Duodenal mucosa (tissue), 2 donors: ENCODE data around the gene FER.

Experiments
- H3K27ac ChIP-seq: one replicate; pipeline ENCODE4 v1.7.0; 2013; ENCODE audit warnings: low read depth, low read length
- H3K27me3 ChIP-seq, 2 donors: one replicate each; pipeline ENCODE4 v1.7.0; 2013; ENCODE audit warnings: low read length in 2 of 2, control low read depth in 1 of 2; ENCODE audit not compliant: insufficient read depth in 2 of 2, control insufficient read depth in 1 of 2
- H3K36me3 ChIP-seq, 2 donors: one replicate each; pipeline ENCODE4 v1.7.0; 2013; ENCODE audit warnings: low read length in 2 of 2, control low read depth in 1 of 2; ENCODE audit not compliant: insufficient read depth in 2 of 2, control insufficient read depth in 1 of 2
- H3K4me1 ChIP-seq, 2 donors: one replicate each; pipeline ENCODE4 v1.7.0; 2013; ENCODE audit warnings: low read length in 2 of 2, control low read depth in 1 of 2; ENCODE audit not compliant: insufficient read depth in 2 of 2, control insufficient read depth in 1 of 2
- H3K4me3 ChIP-seq, 2 donors: one replicate each; pipeline ENCODE4 v1.7.0; 2013; ENCODE audit warnings: low read length in 2 of 2, low read depth in 1 of 2
- H3K9ac ChIP-seq, 2 donors: one replicate each; pipeline ENCODE4 v1.7.0; 2013; ENCODE audit warnings: low read length in 2 of 2, low read depth in 1 of 2
- H3K9me3 ChIP-seq, 2 donors: one replicate each; pipeline ENCODE4 v1.7.0; 2013; ENCODE audit warnings: low read length in 2 of 2, control low read depth in 1 of 2; ENCODE audit not compliant: control insufficient read depth in 1 of 2

FER gene

GRCh38 chr5:109177227-109177626 is 429.5 kb downstream of the FER start:
- Histone ChIP-seq H3K27ac (no peak overlapping the region), H3K4me3 (no peak overlapping the region), H3K9ac (no peak overlapping the region), H3K36me3 (no peaks in the 10 kb centered on the region), H3K9me3 (no peaks in the 10 kb centered on the region), H3K4me1 (no peaks in the 10 kb centered on the region), H3K27me3 (no peaks in the 10 kb centered on the region)

GRCh38 chr5:109177782-109178181 is 430.1 kb downstream of the FER start:
- Histone ChIP-seq H3K9me3 (no peaks in the 10 kb centered on the region), H3K27me3 (no peaks in the 10 kb centered on the region), H3K4me1 (no peaks in the 10 kb centered on the region), H3K4me3 (no peak overlapping the region), H3K36me3 (no peaks in the 10 kb centered on the region), H3K9ac (no peak overlapping the region), H3K27ac (no peak overlapping the region)

GRCh38 chr5:109180668-109181067 is 433.0 kb downstream of the FER start:
- no peaks in the 10 kb centered on the region for H3K9me3 ChIP-seq
- no peaks in the 10 kb centered on the region for H3K4me1 ChIP-seq
- H3K4me3 ChIP-seq = no peak overlapping the region
- no peaks in the 10 kb centered on the region for H3K36me3 ChIP-seq
- no peak overlapping the region for H3K9ac ChIP-seq
- H3K27ac ChIP-seq = no peak overlapping the region
- H3K27me3 ChIP-seq = no peaks in the 10 kb centered on the region

GRCh38 chr5:109186759-109187158 is 439.1 kb downstream of the FER start:
- Histone ChIP-seq H3K9me3 (no peaks in the 10 kb centered on the region), H3K4me1 (peaks cover 4% of the 10 kb centered on the region in 2 donors), H3K27ac (no peak overlapping the region), H3K27me3 (no peaks in the 10 kb centered on the region), H3K9ac (no peak overlapping the region), H3K4me3 (no peak overlapping the region), H3K36me3 (no peaks in the 10 kb centered on the region)

GRCh38 chr5:109191153-109191558 is 443.5 kb downstream of the FER start:
- H3K9ac ChIP-seq = no peak overlapping the region
- peaks cover 4 to 15% of the 10 kb centered on the region in 2 donors for H3K4me1 ChIP-seq
- no peak overlapping the region for H3K4me3 ChIP-seq
- H3K27me3 ChIP-seq = no peaks in the 10 kb centered on the region
- no peak overlapping the region for H3K27ac ChIP-seq
- H3K9me3 ChIP-seq = no peaks in the 10 kb centered on the region
- no peaks in the 10 kb centered on the region for H3K36me3 ChIP-seq

- H3K27ac ChIP-seq = no peak overlapping the region
- H3K4me1 ChIP-seq = peaks cover 4 to 15% of the 10 kb centered on the region in 2 donors
- H3K4me3 ChIP-seq = no peak overlapping the region
- no peaks in the 10 kb centered on the region for H3K9me3 ChIP-seq
- H3K9ac ChIP-seq = no peak overlapping the region
- H3K36me3 ChIP-seq = no peaks in the 10 kb centered on the region
- H3K27me3 ChIP-seq = no peaks in the 10 kb centered on the region
These were observed 444.3 kb downstream of the FER start for GRCh38 chr5:109192027-109192426.

GRCh38 chr5:109192555-109193281 is 445.0 kb downstream of the FER start:
- no peak overlapping the region for H3K27ac ChIP-seq
- H3K9ac ChIP-seq = no peak overlapping the region
- peaks cover 4 to 15% of the 10 kb centered on the region in 2 donors for H3K4me1 ChIP-seq
- H3K27me3 ChIP-seq = no peaks in the 10 kb centered on the region
- H3K36me3 ChIP-seq = no peaks in the 10 kb centered on the region
- H3K9me3 ChIP-seq = no peaks in the 10 kb centered on the region
- H3K4me3 ChIP-seq = no peak overlapping the region

GRCh38 chr5:109195667-109196066 is 448.0 kb downstream of the FER start:
- Histone ChIP-seq H3K27ac (no peak overlapping the region), H3K36me3 (no peaks in the 10 kb centered on the region), H3K9me3 (no peaks in the 10 kb centered on the region), H3K4me1 (peaks cover 4 to 15% of the 10 kb centered on the region in 2 donors), H3K9ac (no peak overlapping the region), H3K4me3 (no peak overlapping the region), H3K27me3 (no peaks in the 10 kb centered on the region)

GRCh38 chr5:109196087-109196822 is 448.6 kb downstream of the FER start:
- Histone ChIP-seq H3K36me3 (no peaks in the 10 kb centered on the region), H3K4me1 (peaks cover 2 to 12% of the 10 kb centered on the region in 2 donors)

GRCh38 chr5:109196823-109197160 is 449.1 kb downstream of the FER start:
- Histone ChIP-seq H3K4me1 (peaks cover 0 to 11% of the 10 kb centered on the region in 2 donors), H3K27me3 (no peaks in the 10 kb centered on the region), H3K9ac (no peak overlapping the region), H3K4me3 (no peak overlapping the region), H3K36me3 (no peaks in the 10 kb centered on the region), H3K27ac (no peak overlapping the region), H3K9me3 (no peaks in the 10 kb centered on the region)

More at GRCh38 chr5:109196087-109196822, 448.6 kb downstream of the FER start:
- H3K9ac ChIP-seq = no peak overlapping the region
- no peaks in the 10 kb centered on the region for H3K27me3 ChIP-seq
- H3K4me3 ChIP-seq = no peak overlapping the region
- H3K9me3 ChIP-seq = no peaks in the 10 kb centered on the region
- H3K27ac ChIP-seq = no peak overlapping the region
